GM19438 (cell line): ENCODE results near the gene GPBAR1.
"Not testable (repeated sequence)": the region's sequence is repeated elsewhere in the genome, so short reads cannot be mapped to it uniquely, and the experiment has no call there.

Experiments used
- ATAC-seq: cut with Tn5 transposase; IDR thresholded peaks from one replicate; pipeline ENCODE4 v1.9.1; 2021; ENCODE audit warnings: low read depth; ENCODE audit not compliant: unreplicated experiment

Gene GPBAR1

DNA sequence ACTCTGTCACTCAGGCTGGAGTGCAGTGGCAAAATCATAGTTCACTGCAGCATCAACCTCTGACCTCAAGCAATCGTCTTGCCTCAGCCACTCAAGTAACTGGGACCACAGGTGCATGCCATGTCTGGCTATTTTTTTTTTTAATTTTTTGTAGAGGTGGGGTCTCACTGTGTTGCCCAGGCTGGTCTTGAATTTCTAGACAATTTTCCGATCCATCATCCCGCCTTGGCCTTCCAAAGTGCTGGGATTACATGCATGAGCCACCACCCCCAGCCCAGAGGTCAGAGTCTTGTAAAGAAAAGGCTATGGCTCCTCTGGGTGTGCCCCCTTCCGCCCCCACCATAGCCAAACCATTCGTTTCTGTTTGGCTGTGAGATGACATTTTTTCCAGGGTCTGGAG lies 44.6 kb downstream of the GPBAR1 start:
- ATAC-seq: no peak

DNA sequence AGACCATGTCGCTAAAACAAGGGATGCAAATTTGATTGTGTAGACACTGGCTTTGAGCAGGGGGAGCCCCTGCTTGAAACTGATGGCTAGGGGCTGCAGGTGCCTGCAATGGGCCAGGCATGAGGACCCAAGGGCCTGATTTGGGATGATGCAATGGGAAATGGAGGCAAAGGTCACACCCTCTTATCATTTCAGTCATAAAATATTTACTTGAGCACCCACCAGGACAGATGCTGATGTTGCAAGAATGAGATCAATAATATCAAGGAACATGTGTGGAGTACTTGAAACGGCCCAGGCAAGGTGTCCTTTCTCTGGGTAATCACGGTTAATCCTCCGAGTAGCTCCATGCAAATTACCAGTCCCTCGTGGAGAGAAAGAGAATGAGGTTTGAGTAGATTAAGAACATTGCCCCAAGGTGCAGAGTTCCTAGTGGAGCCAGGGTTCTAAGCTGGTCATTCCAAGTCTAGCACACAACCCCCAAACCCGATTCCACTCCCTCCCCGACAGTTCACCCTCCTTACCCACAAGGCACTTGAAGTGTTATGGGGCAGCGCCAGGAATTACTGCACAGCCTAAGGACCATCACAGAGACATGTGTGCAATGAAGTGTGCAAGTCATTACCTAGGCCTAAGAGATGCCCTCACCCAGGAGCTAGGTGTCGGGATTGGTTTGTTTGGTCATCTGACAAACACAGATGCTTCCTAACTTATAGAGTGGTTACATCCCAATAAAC lies 45.5 kb downstream of the GPBAR1 start:
- ATAC-seq: no peak

DNA sequence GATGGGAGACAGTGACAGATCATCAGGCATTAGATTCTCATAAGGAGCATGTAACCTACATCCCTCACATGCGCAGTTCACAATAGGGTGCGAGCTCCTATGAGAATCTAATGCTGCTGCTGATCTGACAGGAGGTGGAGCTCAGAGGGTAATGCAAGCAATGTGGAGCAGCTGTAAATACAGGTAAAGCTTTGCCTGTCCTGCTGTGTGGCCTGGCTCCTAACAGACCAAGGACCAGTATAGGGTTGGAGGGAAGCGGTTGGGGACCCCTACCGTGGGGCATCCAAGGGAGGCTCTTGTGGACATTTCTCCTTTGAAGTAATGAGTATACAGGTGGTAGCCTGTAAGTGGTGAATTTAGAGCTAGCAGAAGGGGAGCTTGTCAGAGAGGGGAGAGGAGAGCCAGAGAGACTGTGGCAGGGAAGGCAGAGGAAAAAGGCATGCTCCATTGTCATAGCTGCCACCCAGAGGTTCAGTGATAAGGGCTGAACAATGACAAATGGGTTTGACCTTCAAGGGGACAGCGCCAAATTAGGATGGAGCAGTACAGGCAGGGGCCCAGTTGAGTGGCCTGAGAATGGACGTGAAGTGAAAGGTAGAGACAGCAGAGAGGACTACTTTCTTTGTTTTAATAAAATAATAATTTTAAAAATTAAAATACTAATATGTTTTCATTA lies 46.7 kb downstream of the GPBAR1 start:
- no peak for ATAC-seq

DNA sequence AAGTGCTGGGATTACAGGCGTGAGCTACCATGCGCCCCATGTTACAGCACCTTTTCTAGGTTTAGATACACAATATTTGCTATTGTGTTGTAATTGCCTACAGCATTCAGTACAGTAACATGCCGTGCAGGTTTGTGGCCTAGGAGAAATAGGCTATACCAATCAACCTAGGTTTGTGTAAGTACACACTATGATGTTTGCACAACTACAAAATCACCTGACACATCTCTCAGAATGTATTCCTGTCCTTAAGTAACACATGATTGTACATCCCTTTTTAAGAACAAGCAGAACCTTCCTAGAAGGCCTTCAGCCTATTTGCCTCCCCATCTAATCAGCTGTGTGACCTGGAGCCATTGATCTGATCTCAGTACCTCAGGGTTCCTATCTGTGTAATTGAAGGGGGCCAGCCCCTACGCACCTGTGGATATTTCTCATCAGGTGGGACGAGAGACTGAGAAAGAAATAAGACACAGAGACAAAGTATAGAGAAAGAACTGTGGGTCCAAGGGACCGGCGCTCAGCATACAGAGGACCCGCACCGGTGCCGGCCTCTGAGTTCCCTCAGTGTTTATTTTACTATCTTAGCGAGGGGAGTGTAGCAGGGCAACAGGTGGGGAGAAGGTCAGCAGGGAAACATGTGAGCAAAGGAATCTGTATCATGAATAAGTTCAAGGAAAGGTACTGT lies 50.2 kb downstream of the GPBAR1 start:
- no peak for ATAC-seq

DNA sequence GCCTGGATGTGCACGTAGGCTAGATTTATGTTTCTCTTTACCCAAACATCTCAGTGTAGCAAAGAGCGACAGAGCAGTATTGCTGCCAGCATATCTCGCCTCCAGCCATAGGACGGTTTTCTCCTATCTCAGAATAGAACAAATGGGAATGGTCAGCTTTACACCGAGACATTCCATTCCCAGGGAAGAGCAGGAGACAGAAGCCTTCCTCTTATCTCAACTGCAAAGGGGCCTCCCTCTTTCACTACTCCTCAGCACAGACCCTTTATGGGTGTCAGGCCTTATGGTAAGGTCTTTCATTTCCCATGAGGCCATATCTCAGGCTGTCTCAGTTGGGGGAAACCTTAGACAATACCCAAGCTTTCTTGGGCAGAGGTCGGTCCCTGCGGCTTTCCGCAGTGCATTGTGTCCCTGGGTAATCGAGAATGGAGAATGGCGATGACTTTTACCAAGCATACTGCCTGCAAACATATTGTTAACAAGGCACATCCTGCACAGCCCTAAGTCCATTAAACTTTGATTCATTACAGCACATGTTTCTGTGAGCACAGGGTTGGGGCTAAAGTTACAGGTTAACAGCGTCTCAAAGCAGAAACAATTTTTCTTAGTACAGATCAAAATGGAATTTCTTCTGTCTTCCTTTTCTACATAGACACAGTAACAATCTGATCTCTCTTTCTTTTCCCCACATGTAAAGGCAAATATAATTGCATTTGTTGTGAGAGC lies 50.9 kb downstream of the GPBAR1 start:
- not testable (repeated sequence) for ATAC-seq

DNA sequence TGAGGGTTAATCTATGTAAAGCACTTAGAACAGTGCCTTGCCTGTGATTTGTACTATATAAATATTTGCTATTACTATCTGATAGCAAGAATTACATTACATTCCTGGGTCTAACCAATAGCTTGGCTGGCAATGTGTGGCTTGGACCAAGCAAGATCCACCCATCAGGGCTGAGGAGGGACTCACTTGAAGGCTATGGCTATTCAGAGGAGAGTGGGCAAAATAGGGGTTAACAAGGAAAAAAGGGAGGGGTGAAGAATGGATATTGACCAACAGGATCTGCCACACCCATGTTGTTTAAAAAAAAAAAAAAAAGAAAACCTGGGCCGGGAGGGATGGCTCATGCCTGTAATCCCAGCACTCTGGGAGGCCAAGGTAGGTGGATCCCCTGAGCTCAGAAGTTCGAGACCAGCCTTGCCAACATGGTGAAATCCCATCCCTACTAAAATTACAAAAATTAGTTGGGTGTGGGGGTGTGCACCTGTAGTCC lies 51.5 kb downstream of the GPBAR1 start:
- ATAC-seq: no peak

DNA sequence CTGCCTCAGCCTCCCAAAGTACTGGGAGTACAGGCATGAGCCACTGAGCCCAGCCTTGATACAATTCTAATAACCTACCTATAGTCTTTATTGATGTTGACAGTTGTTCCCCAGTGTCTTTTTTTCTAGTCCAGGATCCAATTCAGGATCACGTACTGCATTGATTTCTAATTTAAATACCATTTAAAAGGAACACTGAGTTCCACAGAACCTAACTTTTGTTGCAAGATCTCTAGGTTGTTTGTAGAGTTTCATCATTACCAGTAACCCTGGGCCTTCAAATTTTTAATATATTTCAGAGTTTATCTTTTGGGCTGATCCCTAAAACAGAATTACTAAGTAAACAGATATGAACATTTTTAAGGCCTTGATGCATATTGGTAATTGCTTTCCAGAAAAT lies 52.5 kb downstream of the GPBAR1 start:
- no peak for ATAC-seq
